H9 (cell line): ENCODE measurements around the gene BMERB1. TPM values are rescaled to one million over a fixed set of nuclear protein-coding genes. Genes with fewer than 3 reads are reported as not detected.

Experiments used
- DNase-seq: peaks from one replicate; pipeline ENCODE4 v3.0.0-alpha.2; 2017
- H2AFZ ChIP-seq: one replicate; pipeline ENCODE4 v1.6.1; 2013; ENCODE audit warnings: mild to moderate bottlenecking, low read length, control low read depth, moderate library complexity
- H2AK5ac ChIP-seq: 2 replicates; pipeline ENCODE4 v1.6.1; 2013; ENCODE audit warnings: low read length, control low read depth, mixed read lengths; ENCODE audit not compliant: insufficient read length
- H2BK120ac ChIP-seq: one replicate; pipeline ENCODE4 v1.6.1; 2013; ENCODE audit warnings: low read depth, mild to moderate bottlenecking, low read length, control low read depth, inconsistent platforms; ENCODE audit not compliant: poor library complexity, severe bottlenecking
- H2BK12ac ChIP-seq: 2 replicates; pipeline ENCODE4 v1.6.1; 2013; ENCODE audit warnings: low read length, control low read depth, mixed read lengths, low read depth; ENCODE audit not compliant: insufficient read length
- H2BK15ac ChIP-seq: 2 replicates; pipeline ENCODE4 v1.6.1; 2013; ENCODE audit warnings: low read depth, low read length, control low read depth
- H2BK20ac ChIP-seq: one replicate; pipeline ENCODE4 v1.6.1; 2013; ENCODE audit warnings: low read depth, mild to moderate bottlenecking, low read length, control low read depth, inconsistent platforms; ENCODE audit not compliant: poor library complexity, severe bottlenecking
- H2BK5ac ChIP-seq: 2 replicates; pipeline ENCODE4 v1.6.1; 2013; ENCODE audit warnings: low read length, control low read depth, mixed read lengths; ENCODE audit not compliant: insufficient read length
- H3K14ac ChIP-seq: 2 replicates; pipeline ENCODE4 v1.6.1; 2013; ENCODE audit warnings: low read length, control low read depth; ENCODE audit not compliant: insufficient read depth
- H3K18ac ChIP-seq: 2 replicates; pipeline ENCODE4 v1.6.1; 2013; ENCODE audit warnings: low read depth, mild to moderate bottlenecking, mixed read lengths, low read length, control low read depth; ENCODE audit not compliant: insufficient read length
- H3K23ac ChIP-seq: 2 replicates; pipeline ENCODE4 v1.6.1; 2013; ENCODE audit warnings: low read length, control low read depth, mixed read lengths, low read depth; ENCODE audit not compliant: insufficient read length
- H3K23me2 ChIP-seq: 2 replicates; pipeline ENCODE4 v1.6.1; 2013; ENCODE audit warnings: low read depth, mild to moderate bottlenecking, mixed read lengths, low read length, control low read depth; ENCODE audit not compliant: insufficient read length, poor library complexity, severe bottlenecking
- H3K27ac ChIP-seq: 2 replicates; pipeline ENCODE4 v1.5.1; 2013; ENCODE audit warnings: low read length, control low read depth, mixed read lengths, low read depth; ENCODE audit not compliant: insufficient read length
- H3K27me3 ChIP-seq: 2 replicates; pipeline ENCODE4 v1.6.1; 2013; ENCODE audit warnings: low read length, control low read depth, inconsistent platforms; ENCODE audit not compliant: insufficient read depth
- H3K4ac ChIP-seq: 2 replicates; pipeline ENCODE4 v1.6.1; 2013; ENCODE audit warnings: low read depth, mild to moderate bottlenecking, control low read depth, inconsistent platforms, low read length, moderate library complexity
- H3K4me1 ChIP-seq: 2 replicates; pipeline ENCODE4 v1.6.1; 2013; ENCODE audit warnings: low read length, control low read depth, inconsistent platforms; ENCODE audit not compliant: insufficient read depth
- H3K4me2 ChIP-seq: 2 replicates; pipeline ENCODE4 v1.6.1; 2013; ENCODE audit warnings: low read length, control low read depth, mixed read lengths; ENCODE audit not compliant: insufficient read length, insufficient read depth
- H3K56ac ChIP-seq: 2 replicates; pipeline ENCODE4 v1.6.1; 2013; ENCODE audit warnings: low read depth, mild to moderate bottlenecking, mixed read lengths, low read length, control low read depth; ENCODE audit not compliant: insufficient read length
- H3K79me1 ChIP-seq: 2 replicates; pipeline ENCODE4 v1.6.1; 2013; ENCODE audit warnings: low read depth, mild to moderate bottlenecking, moderate library complexity, low read length, control low read depth, inconsistent platforms; ENCODE audit not compliant: insufficient read depth, poor library complexity, severe bottlenecking
- H3K79me2 ChIP-seq: 2 replicates; pipeline ENCODE4 v1.6.1; 2013; ENCODE audit warnings: low read length, control low read depth, inconsistent platforms; ENCODE audit not compliant: insufficient read depth
- H3K9ac ChIP-seq: 2 replicates; pipeline ENCODE4 v1.6.1; 2013; ENCODE audit warnings: low read length, control low read depth, mixed read lengths; ENCODE audit not compliant: insufficient read length; ENCODE audit errors: extremely low read depth
- H3K9me3 ChIP-seq: one replicate; pipeline ENCODE4 v1.6.1; 2013; ENCODE audit warnings: low read depth, low read length, inconsistent platforms; ENCODE audit not compliant: control insufficient read depth
- H3T11ph ChIP-seq: one replicate; pipeline ENCODE4 v1.6.1; 2013; ENCODE audit warnings: mild to moderate bottlenecking, low read length, control low read depth, inconsistent platforms
- H4K20me1 ChIP-seq: one replicate; pipeline ENCODE4 v1.6.1; 2013; ENCODE audit not compliant: control insufficient read depth, insufficient read length, insufficient read depth
- H4K5ac ChIP-seq: 2 replicates; pipeline ENCODE4 v1.6.1; 2013; ENCODE audit warnings: low read depth, mild to moderate bottlenecking, mixed read lengths, low read length, control low read depth; ENCODE audit not compliant: insufficient read length
- H4K8ac ChIP-seq: replicated peaks from 2 replicates; pipeline ENCODE4 v1.6.1; 2013; ENCODE audit warnings: low read length, control low read depth, mixed read lengths, low read depth; ENCODE audit not compliant: insufficient read length
- H4K91ac ChIP-seq: 2 replicates; pipeline ENCODE4 v1.6.1; 2013; ENCODE audit warnings: low read depth, mild to moderate bottlenecking, moderate library complexity, mixed read lengths, low read length, control low read depth; ENCODE audit not compliant: insufficient read length
- H3K27ac Mint-ChIP-seq, 3 experiments: 2 replicates in 2 of 3; 3 replicates in 1 of 3; pipeline ENCODE4 v1.8.0; 2020 to 2021; ENCODE audit warnings: mixed read lengths in 3 of 3, mild to moderate bottlenecking in 1 of 3, moderate library complexity in 1 of 3
- H3K27me3 Mint-ChIP-seq: 2 replicates; pipeline ENCODE4 v1.8.0; 2021; ENCODE audit warnings: low read depth, mild to moderate bottlenecking, moderate library complexity, mixed read lengths
- H3K36me3 Mint-ChIP-seq, 3 experiments: 2 replicates in 2 of 3; 3 replicates in 1 of 3; pipeline ENCODE4 v1.8.0; 2020 to 2021; ENCODE audit warnings: low read depth in 3 of 3, mixed read lengths in 3 of 3; ENCODE audit not compliant: insufficient read depth in 1 of 3
- H3K4me1 Mint-ChIP-seq, 2 experiments: 2 replicates each; pipeline ENCODE4 v1.8.0; 2020; ENCODE audit warnings: mixed read lengths in 2 of 2
- H3K4me3 Mint-ChIP-seq, 2 experiments: 2 replicates in 1 of 2; 3 replicates in 1 of 2; pipeline ENCODE4 v1.8.0; 2020 to 2021; ENCODE audit warnings: mild to moderate bottlenecking in 2 of 2, mixed read lengths in 2 of 2, moderate library complexity in 1 of 2
- H3K9me3 Mint-ChIP-seq, 2 experiments: 2 replicates in 1 of 2; 3 replicates in 1 of 2; pipeline ENCODE4 v1.8.0; 2020; ENCODE audit warnings: mild to moderate bottlenecking in 2 of 2, mixed read lengths in 2 of 2, moderate library complexity in 1 of 2
- WGBS: extraction: QIAGEN DNeasy Blood & Tissue Kit; methylation state at CpG from one replicate; pipeline ENCODE4 v1.1.7; 2013; ENCODE audit warnings: missing lambda C conversion rate, low lambda C conversion rate, mixed read lengths; ENCODE audit not compliant: insufficient read length; ENCODE audit errors: extremely low coverage; 5-methylcytosine and 5-hydroxymethylcytosine counted together
- total RNA-seq: library from RNA; stranded (reverse); gene quantifications from 2 replicates; pipeline ENCODE4 v1.2.1, GENCODE V29; 2021
- TF ChIP-seq, protein P1 (sequence below): fragments of 200-600 bp; sonication (generic); conservative IDR thresholded peaks from 3 replicates; pipeline ENCODE4 v1.8.0; 2021; ENCODE audit warnings: antibody characterized with exemption, mild to moderate bottlenecking

The BMERB1 gene
- total RNA-seq, 1 experiment from 2014 or later, result 19.5 TPM

DNA sequence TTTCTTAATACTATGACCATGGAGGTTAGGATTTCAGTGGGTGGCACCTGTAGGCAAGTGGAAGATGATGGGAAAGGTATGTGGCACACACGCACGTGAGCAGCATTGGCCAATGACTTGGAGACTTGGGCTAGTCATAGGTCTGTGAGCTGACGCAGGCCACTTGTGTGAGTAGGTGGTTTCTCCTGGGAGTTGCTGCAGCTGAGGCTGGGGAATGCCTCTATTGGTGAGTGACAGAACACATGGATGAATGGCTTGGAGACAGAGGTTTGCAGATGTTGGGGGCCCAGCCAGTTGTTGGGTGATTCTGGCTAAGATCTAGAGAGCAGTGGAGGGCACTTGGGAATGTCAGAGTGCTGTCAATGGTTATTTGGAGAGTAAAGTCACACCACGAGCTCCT is 144.4 kb downstream of the BMERB1 start:
- no peak overlapping the region for H3K18ac ChIP-seq
- no peak overlapping the region for H2AK5ac ChIP-seq
- H2BK15ac ChIP-seq, result no peak overlapping the region
- Mint-ChIP-seq H3K9me3 (no peaks in the 10 kb centered on the region; a peak in 1 of 5 replicates), H3K4me1 (no peaks in the 10 kb centered on the region), H3K27ac (no peak overlapping the region; a peak in 1 of 7 replicates), H3K4me3 (no peak overlapping the region), H3K36me3 (peaks cover 12 to 35% (median 24%) of the 10 kb centered on the region in 3 experiments), H3K27me3 (no peaks in the 10 kb centered on the region)
- no CpG with 5 or more reads among the region's 4 CpGs for WGBS
- no peak overlapping the region for H3K4me2 ChIP-seq
- H2BK120ac ChIP-seq, result no peak overlapping the region
- no peak overlapping the region for H2BK12ac ChIP-seq
- H4K20me1 ChIP-seq, result no peaks in the 10 kb centered on the region
- H2AFZ ChIP-seq, result no peak overlapping the region
- no peaks in the 10 kb centered on the region for H3K79me1 ChIP-seq
- no peak overlapping the region for H4K5ac ChIP-seq
- H3K79me2 ChIP-seq, result no peaks in the 10 kb centered on the region
- H2BK5ac ChIP-seq, result no peak overlapping the region
- H3K14ac ChIP-seq, result no peak overlapping the region
- no peak overlapping the region for H3T11ph ChIP-seq
- no peak overlapping the region for H3K4ac ChIP-seq
- H4K8ac ChIP-seq, result no peak overlapping the region
- H3K23me2 ChIP-seq, result no peaks in the 10 kb centered on the region
- no peak overlapping the region for H3K23ac ChIP-seq
- no peak overlapping the region for H3K27ac ChIP-seq
- H3K4me1 ChIP-seq, result no peaks in the 10 kb centered on the region
- no peak overlapping the region for H4K91ac ChIP-seq
- H2BK20ac ChIP-seq, result no peak overlapping the region
- no peaks in the 10 kb centered on the region for H3K9me3 ChIP-seq
- no peak overlapping the region for H3K9ac ChIP-seq
- TF ChIP-seq, protein P1, sequence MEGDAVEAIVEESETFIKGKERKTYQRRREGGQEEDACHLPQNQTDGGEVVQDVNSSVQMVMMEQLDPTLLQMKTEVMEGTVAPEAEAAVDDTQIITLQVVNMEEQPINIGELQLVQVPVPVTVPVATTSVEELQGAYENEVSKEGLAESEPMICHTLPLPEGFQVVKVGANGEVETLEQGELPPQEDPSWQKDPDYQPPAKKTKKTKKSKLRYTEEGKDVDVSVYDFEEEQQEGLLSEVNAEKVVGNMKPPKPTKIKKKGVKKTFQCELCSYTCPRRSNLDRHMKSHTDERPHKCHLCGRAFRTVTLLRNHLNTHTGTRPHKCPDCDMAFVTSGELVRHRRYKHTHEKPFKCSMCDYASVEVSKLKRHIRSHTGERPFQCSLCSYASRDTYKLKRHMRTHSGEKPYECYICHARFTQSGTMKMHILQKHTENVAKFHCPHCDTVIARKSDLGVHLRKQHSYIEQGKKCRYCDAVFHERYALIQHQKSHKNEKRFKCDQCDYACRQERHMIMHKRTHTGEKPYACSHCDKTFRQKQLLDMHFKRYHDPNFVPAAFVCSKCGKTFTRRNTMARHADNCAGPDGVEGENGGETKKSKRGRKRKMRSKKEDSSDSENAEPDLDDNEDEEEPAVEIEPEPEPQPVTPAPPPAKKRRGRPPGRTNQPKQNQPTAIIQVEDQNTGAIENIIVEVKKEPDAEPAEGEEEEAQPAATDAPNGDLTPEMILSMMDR, result no peak
- DNase-seq, result no peak
- no peaks in the 10 kb centered on the region for H3K27me3 ChIP-seq
- no peak overlapping the region for H3K56ac ChIP-seq
